Amniotic epithelial cell (primary cell): ENCODE results near the gene DQX1.
"Not testable (repeated sequence)": the region's sequence is repeated elsewhere in the genome, so short reads cannot be mapped to it uniquely, and the experiment has no call there.

ENCODE experiments used
- DNase-seq: peaks from one replicate; pipeline ENCODE4 v3.0.0-alpha.2; 2010; ENCODE audit warnings: low read depth

Gene DQX1, protein sequence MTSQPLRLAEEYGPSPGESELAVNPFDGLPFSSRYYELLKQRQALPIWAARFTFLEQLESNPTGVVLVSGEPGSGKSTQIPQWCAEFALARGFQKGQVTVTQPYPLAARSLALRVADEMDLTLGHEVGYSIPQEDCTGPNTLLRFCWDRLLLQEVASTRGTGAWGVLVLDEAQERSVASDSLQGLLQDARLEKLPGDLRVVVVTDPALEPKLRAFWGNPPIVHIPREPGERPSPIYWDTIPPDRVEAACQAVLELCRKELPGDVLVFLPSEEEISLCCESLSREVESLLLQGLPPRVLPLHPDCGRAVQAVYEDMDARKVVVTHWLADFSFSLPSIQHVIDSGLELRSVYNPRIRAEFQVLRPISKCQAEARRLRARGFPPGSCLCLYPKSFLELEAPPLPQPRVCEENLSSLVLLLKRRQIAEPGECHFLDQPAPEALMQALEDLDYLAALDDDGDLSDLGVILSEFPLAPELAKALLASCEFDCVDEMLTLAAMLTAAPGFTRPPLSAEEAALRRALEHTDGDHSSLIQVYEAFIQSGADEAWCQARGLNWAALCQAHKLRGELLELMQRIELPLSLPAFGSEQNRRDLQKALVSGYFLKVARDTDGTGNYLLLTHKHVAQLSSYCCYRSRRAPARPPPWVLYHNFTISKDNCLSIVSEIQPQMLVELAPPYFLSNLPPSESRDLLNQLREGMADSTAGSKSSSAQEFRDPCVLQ

DNA sequence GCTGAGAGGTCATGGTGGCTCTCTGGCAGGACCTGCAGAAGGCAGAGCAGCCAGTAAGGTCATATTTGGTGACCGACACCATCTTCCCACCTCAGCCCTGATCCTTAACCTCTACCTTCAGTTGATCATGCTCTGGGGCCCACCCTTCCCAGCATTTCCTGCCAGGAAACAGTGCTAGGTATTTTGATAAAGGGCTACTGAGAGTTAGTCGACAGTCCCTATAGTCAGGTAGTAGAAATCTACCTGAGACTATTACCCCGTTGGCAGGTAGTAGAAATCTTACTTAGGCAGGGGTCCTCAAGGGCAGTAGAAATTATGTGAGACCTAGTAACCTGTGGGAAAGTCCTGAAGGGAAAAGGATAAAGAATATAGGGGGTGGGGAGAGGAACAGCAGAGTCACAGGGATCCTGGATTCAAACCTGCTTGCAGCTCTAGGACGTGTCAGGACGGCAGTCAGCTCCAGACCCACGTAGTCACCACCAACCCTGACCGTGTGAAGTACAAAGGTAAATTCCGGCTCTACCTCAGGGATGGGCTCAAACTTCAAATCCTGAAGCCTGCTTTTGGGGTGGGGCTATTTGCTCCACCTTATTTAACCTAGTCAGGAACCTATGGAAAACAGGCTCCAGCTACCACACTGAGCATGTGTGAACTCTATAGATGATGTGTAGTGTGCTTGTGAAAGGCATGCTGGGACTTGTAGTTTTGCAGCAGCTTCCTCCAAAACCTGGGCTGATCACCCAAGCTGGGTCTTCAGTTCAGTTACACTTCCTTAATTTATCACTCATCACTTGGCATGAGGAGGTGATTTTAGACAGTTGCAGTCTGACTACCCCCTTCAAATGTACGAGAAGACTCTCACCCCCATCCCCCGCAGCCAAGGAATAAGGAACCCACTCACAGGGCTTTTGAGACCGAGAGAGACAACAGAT is at the start of gene DQX1:
Gene DQX1, minus strand, starts transcription at position 515 of the 932 bp plus-strand sequence. Its CDS starts 502 bp downstream, at position 13.
- peak; percentile 40 for DNase-seq

DNA sequence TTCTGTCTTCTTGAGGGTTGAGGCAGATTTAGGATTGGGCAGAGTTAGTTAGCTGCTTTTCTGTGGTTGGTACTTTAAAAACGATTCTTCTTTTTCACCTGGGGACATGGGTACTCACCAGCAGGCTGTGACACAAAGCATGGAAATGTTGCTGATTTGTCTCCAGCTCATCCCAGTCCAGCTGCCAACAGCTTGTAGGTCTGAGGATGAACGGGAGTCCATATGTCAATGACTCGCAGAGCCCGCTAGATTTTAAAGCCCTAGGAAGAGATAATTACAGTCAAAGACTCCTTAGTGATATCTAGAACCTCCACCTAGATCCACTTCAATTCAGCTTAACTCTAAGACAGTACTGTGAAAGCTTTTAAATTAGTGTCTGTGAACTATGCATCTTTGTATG is 49.3 kb upstream of the DQX1 start:
- no peak for DNase-seq

DNA sequence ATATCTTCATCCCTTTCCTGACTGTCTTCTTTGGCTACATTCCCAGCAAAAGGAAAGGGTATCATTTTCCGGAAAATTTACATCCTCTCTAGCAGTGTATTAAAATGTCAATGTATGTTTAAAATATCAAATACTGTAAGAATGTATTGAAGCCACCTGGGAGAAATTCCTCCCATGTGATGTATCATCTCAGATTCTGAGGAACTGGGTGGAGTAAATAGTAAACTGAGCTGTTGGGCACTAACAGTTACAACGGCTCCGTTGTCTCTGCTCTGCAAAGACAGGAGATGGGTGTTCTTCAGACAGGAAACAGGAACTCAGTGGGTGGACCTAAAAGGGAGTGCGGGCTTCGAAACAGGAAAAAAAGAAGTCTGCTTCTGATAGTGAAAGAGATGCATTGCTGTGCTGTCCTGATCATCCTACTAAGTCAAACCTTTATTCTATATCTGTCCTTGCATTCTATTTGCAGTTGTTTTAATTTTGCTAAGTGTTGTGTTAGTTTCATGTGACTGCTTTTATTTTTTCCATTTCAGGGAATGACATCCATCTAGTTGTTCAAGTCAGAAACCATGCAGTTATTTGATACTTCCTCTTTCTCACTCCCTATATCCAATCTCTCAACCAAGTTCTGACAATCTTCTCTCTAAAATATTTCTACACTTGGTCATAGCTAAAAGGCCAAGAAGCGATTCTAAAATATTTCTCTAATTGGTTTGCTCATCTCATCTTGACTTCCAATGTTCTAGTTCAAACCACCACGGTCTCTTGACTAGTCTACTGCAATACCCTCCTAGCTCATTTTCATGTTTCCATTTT is 47.9 kb upstream of the DQX1 start:
- DNase-seq, result no peak

DNA sequence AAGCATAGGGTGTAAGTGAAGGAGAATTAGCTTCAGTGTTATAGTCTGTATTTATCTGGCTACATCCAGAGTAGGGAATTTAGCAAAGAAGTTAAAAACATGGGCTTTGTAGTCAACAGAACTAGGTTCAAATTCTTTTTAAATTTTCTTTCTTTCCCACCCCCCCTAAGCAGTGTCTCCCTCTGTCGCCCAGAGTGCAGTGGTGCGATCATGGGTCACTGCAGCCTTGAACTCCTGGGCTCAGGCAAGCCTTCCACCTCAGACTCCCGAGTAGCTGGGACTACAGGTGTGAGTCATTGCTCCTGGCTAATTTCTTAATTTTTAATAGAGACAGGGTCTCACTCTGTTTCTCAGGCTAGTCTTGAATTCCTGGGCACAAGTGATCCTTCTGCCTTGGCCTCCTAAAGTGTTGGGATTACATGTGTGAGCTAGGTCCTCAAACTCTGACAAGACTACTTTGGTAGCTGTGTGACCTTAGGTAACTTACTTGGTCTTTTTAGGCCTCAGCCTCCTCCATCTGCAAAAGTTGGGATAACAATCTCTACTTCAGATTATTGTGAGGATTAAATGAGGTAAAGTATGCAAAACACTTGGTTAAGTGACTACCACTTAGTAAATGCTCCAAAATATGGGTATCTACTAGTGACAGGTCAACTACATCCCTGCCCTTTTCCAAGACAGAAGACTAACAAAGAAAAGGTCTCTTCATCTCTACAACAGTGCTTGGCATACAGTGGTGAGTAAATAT is 46.3 kb upstream of the DQX1 start:
- DNase-seq, result no peak

DNA sequence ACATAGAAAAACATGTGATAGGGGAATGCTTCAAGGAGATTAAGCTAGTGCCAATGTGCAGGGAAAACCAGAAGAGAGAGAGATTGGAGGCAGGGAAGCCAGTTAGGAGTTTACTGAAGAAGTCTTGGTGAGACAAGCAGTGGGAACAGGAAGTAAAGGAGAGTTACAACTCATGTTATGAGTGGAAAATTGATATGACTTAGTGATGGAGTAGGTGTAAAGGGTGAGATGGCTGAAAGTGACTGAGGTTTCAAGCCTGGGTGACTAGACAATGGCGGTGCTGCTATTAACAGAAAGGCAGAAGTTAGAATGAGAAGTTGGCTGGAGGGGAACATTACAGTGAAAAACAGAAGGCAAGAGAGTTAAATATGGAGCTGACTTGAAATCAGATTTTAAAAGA is 45.0 kb upstream of the DQX1 start:
- no peak for DNase-seq

DNA sequence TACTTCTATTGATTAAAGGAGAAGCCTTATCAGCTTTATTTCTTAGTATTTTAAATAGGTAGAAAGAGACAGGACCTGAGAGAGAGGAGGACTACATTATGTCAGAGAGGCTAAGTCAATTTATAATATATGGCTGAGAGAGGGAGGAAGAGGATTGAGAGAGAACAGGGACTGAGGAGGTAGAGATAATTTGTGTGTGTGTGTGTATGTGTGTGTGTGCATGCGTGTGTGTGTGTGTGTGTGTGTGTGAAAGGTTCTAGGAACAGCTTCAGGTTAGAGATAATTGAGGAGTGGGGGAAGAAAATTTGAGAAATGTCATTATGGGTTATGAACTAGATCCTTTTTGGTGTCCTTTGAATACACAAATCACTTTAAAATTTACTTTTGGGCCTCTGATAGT is 43.7 kb upstream of the DQX1 start:
- no peak for DNase-seq

DNA sequence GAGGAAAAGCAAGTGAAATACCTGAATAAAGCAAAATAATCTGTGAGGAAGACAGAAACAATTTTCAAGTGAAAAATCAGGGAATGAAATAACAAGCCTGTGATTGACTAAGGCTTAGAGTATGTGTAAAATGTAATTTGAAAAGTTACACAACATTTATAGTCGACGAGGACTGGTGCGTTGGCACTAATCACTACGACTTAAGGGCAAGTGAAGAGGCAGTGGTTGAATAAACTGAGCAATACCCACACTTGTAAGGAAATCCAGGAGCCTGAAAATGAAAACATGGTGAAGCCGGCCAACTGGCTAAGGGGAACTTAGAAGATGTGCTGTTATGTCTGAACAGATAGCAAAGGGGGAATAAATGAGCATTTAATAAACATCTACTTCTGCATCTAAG is 41.9 kb upstream of the DQX1 start:
- peak; percentile 87 for DNase-seq

DNA sequence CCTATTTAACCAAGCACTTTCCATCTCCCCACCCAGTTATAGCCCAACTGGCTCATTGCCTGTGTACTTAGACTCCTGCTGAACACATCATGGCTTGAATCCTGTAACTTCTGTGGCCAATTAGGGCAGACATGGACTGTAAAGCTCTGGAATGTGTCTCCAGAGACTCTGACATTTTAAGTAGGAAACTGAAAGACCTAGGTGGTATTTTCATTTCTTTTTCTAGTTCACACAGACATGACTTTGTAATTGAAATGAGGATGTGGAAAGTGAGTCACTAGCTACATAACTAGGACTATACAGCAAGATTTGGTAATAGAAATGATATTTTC is 40.7 kb upstream of the DQX1 start:
- DNase-seq, result peak; percentile 56

DNA sequence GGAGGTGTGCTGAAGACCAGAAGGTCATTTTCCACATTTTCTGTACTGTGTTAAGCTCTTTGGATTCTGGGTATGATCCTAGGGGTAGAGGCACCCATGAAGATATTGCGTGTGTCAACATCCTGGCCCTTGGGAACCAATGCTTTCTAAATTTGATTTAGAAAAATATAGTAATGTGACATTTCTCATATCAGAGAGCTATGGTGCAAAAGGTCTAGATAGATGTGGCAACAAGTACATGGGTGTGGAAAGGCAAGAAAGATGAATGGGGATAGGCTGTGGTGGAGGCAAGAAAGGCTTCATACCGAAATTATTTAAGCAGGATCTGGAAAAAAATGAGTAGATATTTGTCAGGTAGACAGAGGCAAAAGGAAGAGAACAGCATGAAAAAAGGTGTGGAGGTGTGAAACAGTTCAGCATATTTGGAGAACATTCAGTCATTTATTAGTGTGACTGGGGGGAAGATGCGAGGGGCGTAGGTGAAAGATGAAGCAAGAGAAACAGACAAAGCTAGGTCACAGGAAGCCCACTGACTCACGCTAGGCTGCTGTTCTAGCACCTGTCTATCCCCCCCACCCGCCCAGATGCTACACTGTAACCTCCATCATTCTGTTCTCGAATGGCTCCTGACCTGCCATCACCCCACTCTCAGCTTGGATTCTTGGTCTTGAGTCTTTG is 40.2 kb upstream of the DQX1 start:
- no peak for DNase-seq

DNA sequence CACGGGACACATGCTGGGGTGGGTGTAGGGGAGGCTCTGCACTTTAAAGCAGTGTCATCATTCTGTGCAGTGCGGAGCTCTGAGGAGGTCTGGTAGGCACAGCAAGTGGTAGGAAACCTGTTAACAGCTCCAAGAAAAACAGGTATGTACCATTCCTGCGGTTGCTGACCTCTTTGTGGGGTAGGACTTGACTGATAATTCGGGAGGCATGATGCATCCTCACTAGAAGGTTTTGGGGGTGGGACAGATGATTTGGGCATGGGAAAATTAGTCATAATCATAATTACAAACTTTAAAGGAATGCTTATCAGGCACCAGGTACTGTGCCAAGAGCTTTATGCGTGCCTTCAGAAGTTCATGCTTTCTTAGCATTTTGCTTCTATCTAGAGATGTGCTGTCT is 38.2 kb upstream of the DQX1 start:
- peak; percentile 28 for DNase-seq

DNA sequence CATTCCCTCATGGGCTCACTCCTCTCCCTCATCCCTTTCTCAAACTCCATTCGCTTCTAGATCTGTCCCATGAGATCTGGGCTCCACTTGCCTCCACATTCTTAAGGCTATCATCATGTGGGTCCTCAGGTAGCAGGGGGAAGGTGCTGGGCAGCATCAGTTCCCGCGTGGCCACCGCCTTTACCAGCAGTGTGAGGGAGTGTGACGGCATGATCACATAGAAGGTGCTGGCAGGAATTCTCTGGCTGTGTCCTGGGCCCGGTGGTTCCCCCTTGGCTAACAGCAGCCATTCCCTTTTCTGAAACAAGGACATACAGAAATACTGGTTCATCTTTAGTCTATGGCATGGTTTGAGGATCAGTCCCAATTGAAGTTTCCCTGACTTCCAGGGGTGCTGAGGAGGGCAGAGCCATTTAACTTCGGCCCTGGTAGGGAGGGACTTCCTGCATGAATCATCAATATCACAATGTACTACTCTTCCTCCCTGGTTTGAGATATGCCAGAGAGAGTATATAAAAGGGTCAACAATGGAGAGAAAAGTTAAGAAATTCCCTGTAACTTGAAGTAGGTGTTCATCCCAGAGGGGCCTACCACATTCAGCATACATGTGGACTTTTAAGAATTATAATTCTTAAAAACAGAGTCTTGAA is 36.2 kb upstream of the DQX1 start:
- DNase-seq, result no peak

DNA sequence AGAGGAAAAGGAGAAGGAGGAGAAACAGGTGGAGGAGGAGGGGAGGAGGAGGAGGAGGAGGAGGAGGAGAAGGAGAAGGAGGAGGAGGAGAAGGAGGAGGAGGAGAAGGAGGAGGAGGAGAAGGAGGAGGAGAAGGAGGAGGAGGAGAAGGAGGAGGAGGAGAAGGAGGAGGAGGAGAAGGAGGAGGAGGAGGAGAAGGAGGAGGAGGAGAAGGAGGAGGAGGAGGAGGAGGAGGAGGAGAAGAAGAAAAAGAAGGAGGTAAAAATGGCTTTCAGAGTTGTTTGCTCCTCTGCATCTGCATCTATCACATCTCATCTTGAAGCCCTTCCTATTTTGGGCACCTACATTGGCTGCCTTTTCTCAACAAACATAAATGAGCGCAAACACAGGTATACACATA is 35.0 kb upstream of the DQX1 start:
- not testable (repeated sequence) for DNase-seq

DNA sequence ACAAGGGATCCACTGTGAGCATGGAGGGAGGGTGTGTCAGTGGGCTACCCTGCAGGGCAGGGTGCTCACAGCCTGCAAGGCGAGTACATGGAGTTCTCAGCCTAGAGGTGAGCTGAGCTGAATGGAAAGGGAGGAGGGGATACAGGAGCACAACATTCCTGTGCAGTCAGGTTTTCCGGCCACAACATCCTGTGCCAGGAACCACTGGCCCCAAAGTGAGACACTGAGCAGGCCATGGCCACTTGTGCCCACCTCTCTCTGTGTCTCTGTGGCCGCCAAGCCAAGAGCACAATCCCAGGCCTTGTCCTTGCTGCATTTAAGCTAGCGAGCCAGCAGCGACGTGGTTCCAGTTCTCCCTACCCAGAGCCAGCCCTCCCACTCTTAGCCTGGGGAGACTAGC is 34.6 kb upstream of the DQX1 start:
- no peak for DNase-seq

DNA sequence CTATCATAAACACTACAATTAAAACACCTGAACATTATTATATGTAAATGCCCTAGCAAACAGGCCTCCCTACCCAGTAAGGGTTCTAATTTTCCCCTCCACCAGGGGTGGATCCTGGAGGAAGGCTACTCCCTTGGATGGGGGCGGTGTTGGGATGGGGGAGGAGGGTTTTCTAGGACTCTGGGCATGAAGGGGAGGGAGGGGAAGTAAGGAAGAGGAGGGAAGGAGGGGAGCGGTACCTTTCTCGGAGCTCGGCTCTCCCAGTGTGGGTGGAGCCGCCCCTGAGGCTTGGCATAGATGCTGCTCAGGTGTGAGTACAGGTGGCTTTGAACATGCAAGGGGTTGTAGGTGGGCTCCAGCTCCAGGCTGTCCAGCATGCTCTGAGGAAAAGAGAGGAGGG is 33.9 kb upstream of the DQX1 start:
- no peak for DNase-seq

DNA sequence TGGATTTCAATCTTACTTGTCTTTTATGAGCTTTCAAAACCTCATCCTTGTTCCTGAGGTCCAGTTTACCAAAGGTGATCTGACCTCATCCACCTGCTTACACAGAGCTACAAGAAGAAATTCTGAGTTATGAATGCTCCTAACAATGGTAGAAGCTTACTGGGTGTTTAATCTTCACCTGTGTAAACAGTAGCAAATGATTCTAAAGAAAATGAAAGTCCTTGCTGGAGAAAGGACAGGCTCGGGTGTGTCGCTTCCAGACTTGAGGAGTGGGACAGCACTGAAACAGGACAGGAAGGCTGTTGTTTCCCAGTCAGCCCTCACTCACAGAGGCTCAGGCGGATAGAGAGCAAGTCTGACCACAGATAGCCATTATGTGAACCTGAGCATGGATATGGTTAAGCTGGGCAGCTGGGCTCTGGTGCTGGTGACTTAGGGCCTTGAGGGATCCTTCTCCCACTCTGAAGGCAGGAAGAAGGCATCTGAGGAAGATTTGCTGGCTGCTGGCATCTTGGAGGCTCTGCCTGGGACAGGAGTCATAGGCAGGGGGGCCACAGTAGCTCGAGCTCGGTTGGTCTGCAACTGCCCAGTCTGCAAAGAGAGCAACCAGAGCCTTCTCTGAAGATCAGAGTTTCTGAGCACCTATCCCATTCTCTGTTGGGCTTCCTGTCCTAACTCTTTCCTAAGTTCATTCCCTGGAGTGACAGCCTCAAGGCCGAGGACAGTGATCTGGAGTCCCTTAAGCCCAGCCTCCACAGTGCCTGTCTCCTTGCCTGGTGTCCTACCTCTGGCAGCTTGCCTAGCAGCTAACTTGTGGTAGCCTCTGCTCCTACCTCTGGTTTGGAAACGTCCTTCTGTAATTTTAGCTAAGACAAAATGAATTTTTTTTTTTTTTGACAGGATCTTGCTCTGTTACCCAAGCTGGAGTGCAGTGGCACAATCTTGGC is 32.5 kb upstream of the DQX1 start:
- DNase-seq, result no peak

DNA sequence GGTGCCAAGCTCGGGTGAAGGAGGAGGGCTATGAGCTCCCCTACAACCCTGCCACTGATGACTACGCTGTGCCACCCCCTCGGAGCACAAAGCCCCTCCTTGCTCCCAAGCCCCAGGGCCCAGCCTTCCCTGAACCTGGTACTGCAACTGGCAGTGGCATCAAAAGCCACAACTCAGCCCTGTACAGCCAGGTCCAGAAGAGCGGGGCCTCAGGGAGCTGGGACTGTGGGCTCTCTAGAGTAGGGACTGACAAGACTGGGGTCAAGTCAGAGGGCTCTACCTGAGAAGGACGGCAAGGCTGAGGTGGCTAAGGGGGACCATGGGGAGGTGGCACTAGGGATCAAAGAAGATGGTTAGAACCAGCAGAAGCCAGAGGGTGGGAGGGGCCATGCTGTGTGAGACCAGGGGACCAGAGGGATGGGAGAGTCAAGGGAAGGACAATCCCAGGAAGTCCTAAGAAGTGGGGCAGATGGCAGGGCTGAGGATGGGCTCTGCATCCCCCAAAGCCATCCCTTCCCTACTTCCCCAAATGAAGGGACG is 30.9 kb upstream of the DQX1 start:
- no peak for DNase-seq

DNA sequence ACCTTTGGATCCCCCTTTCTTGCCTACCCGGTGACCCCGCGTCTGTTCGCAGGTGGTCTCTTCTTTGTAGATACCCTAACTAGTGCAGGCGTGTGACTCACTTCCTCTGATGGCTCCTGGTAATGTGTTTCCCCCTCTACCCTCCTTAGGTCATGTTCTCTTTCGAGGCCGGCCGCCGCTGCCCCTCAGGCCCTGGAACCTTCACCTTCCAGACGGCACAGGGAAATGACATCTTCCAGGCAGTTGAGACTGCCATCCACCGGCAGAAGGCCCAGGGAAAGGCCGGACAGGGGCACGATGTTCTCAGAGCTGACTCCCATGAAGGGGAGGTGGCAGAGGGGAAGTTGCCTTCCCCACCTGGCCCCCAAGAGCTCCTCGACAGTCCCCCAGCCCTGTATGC is 30.1 kb upstream of the DQX1 start:
- no peak for DNase-seq

DNA sequence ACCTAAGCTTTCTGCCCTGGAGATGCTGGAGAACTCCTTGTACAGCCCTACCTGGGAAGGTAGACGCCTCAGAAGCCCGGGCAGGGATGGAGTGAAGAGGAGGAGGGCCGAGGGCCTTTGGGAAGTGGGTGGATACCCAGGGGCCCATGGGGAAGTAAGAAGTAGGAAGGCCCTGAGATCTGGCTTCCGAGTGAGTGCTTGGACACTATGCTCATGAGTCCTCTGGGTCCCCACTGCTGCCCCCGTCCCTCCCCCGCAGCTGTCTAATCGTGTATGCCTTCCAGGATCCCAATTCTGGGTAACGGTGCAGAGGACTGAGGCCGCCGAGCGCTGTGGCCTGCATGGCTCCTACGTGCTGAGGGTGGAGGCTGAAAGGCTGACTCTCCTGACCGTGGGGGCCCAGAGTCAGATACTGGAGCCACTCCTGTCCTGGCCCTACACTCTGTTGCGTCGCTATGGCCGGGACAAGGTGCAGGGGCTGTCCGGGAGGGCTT is 29.6 kb upstream of the DQX1 start:
- DNase-seq, result no peak
